Lung (tissue), 12 donors: ENCODE data around the gene TRIM2. TPM values are rescaled to one million over a fixed set of nuclear protein-coding genes. Genes with fewer than 3 reads are reported as not detected.

ENCODE experiments used
- ATAC-seq: fragments of 200-7000 bp; cut with Tn5 transposase; one replicate; pipeline ENCODE4 v1.9.1; 2020; ENCODE audit warnings: moderate number of reproducible peaks; ENCODE audit not compliant: insufficient read depth, low FRiP score
- DNase-seq, 3 donors: peaks; one replicate each; pipeline ENCODE4 v3.0.0-alpha.2; 2013 to 2017
- H3K27ac ChIP-seq, 2 donors: one replicate each; pipeline ENCODE4 v1.5.1; 2013; ENCODE audit warnings: mild to moderate bottlenecking in 2 of 2, moderate library complexity in 2 of 2, control low read depth in 1 of 2, inconsistent platforms in 1 of 2, low read depth in 1 of 2, low read length in 1 of 2
- H3K27me3 ChIP-seq, 3 donors: one replicate each; pipeline ENCODE4 v1.5.1; 2013; ENCODE audit warnings: low read length in 2 of 3; ENCODE audit not compliant: control insufficient read depth in 3 of 3, insufficient read depth in 3 of 3
- H3K36me3 ChIP-seq, 4 donors: one replicate each; pipeline ENCODE4 v1.5.1; 2013; ENCODE audit warnings: low read length in 4 of 4, mild to moderate bottlenecking in 1 of 4, moderate library complexity in 1 of 4; ENCODE audit not compliant: control insufficient read depth in 4 of 4, insufficient read depth in 4 of 4
- H3K4me1 ChIP-seq, 5 donors: one replicate each; pipeline ENCODE4 v1.5.1; 2013; ENCODE audit warnings: low read length in 5 of 5, mild to moderate bottlenecking in 2 of 5, moderate library complexity in 1 of 5; ENCODE audit not compliant: control insufficient read depth in 5 of 5, insufficient read depth in 5 of 5
- H3K4me3 ChIP-seq: one replicate; pipeline ENCODE4 v1.5.1; 2013; ENCODE audit warnings: mild to moderate bottlenecking, control low read depth, moderate library complexity
- H3K9ac ChIP-seq, 2 donors: one replicate each; pipeline ENCODE4 v1.5.1; 2013; ENCODE audit warnings: low read length in 2 of 2, control low read depth in 1 of 2; ENCODE audit not compliant: insufficient read depth in 1 of 2
- H3K9me3 ChIP-seq, 4 donors: one replicate each; pipeline ENCODE4 v1.5.1; 2013; ENCODE audit warnings: low read length in 3 of 4, mild to moderate bottlenecking in 1 of 4, moderate library complexity in 1 of 4; ENCODE audit not compliant: control insufficient read depth in 4 of 4, insufficient read depth in 3 of 4
- WGBS, 2 donors: extraction: QIAGEN DNeasy Blood & Tissue Kit; methylation state at CpG; one replicate each; pipeline ENCODE4 v1.1.7; 2013; 5-methylcytosine and 5-hydroxymethylcytosine counted together
- polyA plus RNA-seq, 2 donors: library from polyadenylated mRNA; stranded (reverse); fragments of 200-250 nt; gene quantifications; one replicate each; pipeline ENCODE4 v1.2.1, GENCODE V29; 2013
- total RNA-seq, 2 donors: library from RNA; depleted of rRNA in 1 of 2; stranded (reverse); fragments of >200 nt in 1 of 2; gene quantifications; one replicate each; pipeline ENCODE4 v1.2.1, GENCODE V29; 2014 to 2021
- TF ChIP-seq, protein P1 (sequence below): IDR thresholded peaks from 2 replicates; pipeline ENCODE4 v1.5.1; 2012; ENCODE audit warnings: mild to moderate bottlenecking; ENCODE audit errors: control extremely low read depth, extremely low read depth
- donor health status: control.
- donor health status: control.
- donor health status: Bipolar disorder and iron deficiency.
- donor health status: healthy.
- donor health status: DM: yes; HTN: yes; CAD: no.

TRIM2 gene
- total and polyA plus RNA-seq, 4 donors, result 9.1 to 74.0 (median 38.1) TPM

- H3K4me1 ChIP-seq, result peaks cover 1 to 35% (median 17%) of the 10 kb centered on the region in 5 donors
- WGBS, 2 donors, result 80 to 83% methylated on average over 5 of the region's 5 CpGs
These were observed 16.6 kb downstream of the TRIM2 start for GRCh38 chr4:153220682-153221395.

DNA sequence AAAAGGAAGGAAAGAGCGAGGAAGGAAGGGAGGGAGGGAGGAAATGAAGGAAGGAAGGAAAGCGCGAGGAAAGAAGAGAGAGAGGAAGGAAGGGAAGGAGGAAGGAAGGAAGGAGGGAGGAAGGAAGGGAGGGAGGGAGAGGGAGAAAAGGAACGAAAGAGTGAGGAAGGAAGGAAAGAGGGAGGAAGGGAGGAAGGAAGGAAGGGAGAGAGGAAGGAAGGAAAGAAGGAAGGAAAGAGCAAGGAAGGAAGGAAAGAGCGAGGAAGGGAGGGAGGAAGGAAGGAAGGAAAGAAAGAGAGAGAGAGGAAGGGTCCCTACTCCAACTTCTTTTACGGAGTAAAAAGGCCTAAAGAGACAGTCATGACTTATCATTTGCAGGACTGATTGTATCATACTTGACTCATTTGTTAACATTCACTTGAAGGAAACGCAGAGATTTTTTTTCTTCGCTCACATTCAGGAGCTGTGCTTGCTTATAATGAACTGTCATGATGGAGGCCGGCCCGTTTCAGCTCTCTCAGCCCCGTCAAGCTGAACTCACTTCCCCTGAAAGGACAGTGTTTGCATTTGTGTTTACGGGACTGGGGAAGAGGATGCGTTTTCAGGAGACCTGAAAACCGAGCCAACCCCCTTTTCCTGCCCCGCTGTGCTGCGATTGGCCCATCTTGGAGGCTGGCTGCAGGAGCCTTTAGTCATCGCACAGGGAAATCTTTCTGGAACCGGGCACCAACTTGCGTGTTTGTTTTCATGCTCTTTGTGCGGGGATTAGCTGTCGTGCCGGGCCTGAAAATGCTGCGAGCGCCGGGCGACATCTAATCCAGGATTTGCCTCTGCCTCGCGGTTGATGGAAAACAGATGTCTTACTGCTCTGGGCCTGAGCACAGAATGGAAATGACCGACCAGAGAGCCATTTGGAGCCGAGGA, 17.8 kb downstream of the TRIM2 start:
- DNase-seq (peak; percentile 84 to 92 (median 90)), ATAC-seq (no peak)
- no peaks in the 10 kb centered on the region for H3K9me3 ChIP-seq
- H3K4me1 ChIP-seq, result peaks cover 1 to 35% (median 12%) of the 10 kb centered on the region in 5 donors
- peak overlapping the region; percentile 33 to 81 for H3K9ac ChIP-seq
- WGBS, 2 donors, result 20 to 29% methylated on average over 30 of the region's 30 CpGs
- H3K27ac ChIP-seq, result peak overlapping the region; percentile 94 to 95
- H3K4me3 ChIP-seq, result peak overlapping the region; percentile 53
- no peaks in the 10 kb centered on the region for H3K27me3 ChIP-seq
- H3K36me3 ChIP-seq, result peaks cover 0 to 4% (median 0%) of the 10 kb centered on the region in 4 donors
- TF ChIP-seq, protein P1, sequence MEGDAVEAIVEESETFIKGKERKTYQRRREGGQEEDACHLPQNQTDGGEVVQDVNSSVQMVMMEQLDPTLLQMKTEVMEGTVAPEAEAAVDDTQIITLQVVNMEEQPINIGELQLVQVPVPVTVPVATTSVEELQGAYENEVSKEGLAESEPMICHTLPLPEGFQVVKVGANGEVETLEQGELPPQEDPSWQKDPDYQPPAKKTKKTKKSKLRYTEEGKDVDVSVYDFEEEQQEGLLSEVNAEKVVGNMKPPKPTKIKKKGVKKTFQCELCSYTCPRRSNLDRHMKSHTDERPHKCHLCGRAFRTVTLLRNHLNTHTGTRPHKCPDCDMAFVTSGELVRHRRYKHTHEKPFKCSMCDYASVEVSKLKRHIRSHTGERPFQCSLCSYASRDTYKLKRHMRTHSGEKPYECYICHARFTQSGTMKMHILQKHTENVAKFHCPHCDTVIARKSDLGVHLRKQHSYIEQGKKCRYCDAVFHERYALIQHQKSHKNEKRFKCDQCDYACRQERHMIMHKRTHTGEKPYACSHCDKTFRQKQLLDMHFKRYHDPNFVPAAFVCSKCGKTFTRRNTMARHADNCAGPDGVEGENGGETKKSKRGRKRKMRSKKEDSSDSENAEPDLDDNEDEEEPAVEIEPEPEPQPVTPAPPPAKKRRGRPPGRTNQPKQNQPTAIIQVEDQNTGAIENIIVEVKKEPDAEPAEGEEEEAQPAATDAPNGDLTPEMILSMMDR, result no peak

More at GRCh38 chr4:153220682-153221395, 16.6 kb downstream of the TRIM2 start:
- Histone ChIP-seq H3K4me3 (no peak overlapping the region), H3K9ac (peak overlapping the region in 1 of 2 donors; percentile 51), H3K27me3 (no peaks in the 10 kb centered on the region), H3K27ac (no peak overlapping the region), H3K9me3 (no peaks in the 10 kb centered on the region), H3K36me3 (peaks cover 0 to 4% (median 0%) of the 10 kb centered on the region in 4 donors)
- ATAC-seq (no peak), DNase-seq (peak in 2 of 3 donors; percentile 60 to 61)
- TF ChIP-seq, protein P1, result no peak

GRCh38 chr4:153222707-153223426, 18.6 kb downstream of the TRIM2 start:
- peak overlapping the region; percentile 94 to 95 for H3K27ac ChIP-seq

More at GRCh38 chr4:153222707-153223426, 18.6 kb downstream of the TRIM2 start:
- DNase-seq, result peak; percentile 69 to 78 (median 76)
- Histone ChIP-seq H3K9me3 (no peaks in the 10 kb centered on the region), H3K4me3 (peak overlapping the region; percentile 53), H3K4me1 (peaks cover 2 to 43% (median 12%) of the 10 kb centered on the region in 5 donors), H3K27me3 (no peaks in the 10 kb centered on the region), H3K9ac (peak overlapping the region; percentile 33 to 83), H3K36me3 (peaks cover 0 to 4% (median 0%) of the 10 kb centered on the region in 4 donors)
- peak; percentile 59 for ATAC-seq
- 2% methylated on average over 61 of the region's 61 CpGs for WGBS, 2 donors
- TF ChIP-seq, protein P1, result no peak
